Esophagus muscularis mucosa (tissue), 4 donors: ENCODE measurements around the gene MRPL18.

ENCODE experiments used
- EP300 ChIP-seq: sonication (generic); formaldehyde crosslinking; IDR thresholded peaks from one replicate; pipeline ENCODE4 v1.6.1; 2017; ENCODE audit warnings: antibody characterized with exemption
- POLR2A ChIP-seq: fragments of 450-650 bp; IDR thresholded peaks from one replicate; pipeline ENCODE4 v1.6.1; 2017; ENCODE audit warnings: antibody characterized with exemption, moderate library complexity, mild to moderate bottlenecking, low read depth
- POLR2AphosphoS5 ChIP-seq, 2 donors: sonication (generic); formaldehyde crosslinking; IDR thresholded peaks; one replicate each; pipeline ENCODE4 v1.6.1; 2017; ENCODE audit warnings: antibody characterized with exemption in 2 of 2
- TF ChIP-seq, protein P1 (sequence below), 3 experiments: fragments of 200-600 bp in 2 of 3; fragments of 450-650 bp in 1 of 3; sonication (generic) in 2 of 3; IDR thresholded peaks; one replicate each; pipeline ENCODE4 v1.5.1; 2017 to 2019; ENCODE audit warnings: antibody characterized with exemption in 3 of 3, mild to moderate bottlenecking in 2 of 3, moderate library complexity in 1 of 3

- TF ChIP-seq, protein P1, sequence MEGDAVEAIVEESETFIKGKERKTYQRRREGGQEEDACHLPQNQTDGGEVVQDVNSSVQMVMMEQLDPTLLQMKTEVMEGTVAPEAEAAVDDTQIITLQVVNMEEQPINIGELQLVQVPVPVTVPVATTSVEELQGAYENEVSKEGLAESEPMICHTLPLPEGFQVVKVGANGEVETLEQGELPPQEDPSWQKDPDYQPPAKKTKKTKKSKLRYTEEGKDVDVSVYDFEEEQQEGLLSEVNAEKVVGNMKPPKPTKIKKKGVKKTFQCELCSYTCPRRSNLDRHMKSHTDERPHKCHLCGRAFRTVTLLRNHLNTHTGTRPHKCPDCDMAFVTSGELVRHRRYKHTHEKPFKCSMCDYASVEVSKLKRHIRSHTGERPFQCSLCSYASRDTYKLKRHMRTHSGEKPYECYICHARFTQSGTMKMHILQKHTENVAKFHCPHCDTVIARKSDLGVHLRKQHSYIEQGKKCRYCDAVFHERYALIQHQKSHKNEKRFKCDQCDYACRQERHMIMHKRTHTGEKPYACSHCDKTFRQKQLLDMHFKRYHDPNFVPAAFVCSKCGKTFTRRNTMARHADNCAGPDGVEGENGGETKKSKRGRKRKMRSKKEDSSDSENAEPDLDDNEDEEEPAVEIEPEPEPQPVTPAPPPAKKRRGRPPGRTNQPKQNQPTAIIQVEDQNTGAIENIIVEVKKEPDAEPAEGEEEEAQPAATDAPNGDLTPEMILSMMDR (IDR thresholded peaks at IDR 0.05) = no peak
- TF ChIP-seq POLR2A = no peak
- TF ChIP-seq POLR2AphosphoS5 (IDR thresholded peaks at IDR 0.05) = no peak
- no peak for TF ChIP-seq EP300
Observed at GRCh38 chr6:159836718-159837490, 46.6 kb downstream of the MRPL18 start.
